GM18505 (cell line): ENCODE results near the gene BEND3.
A peak's percentile ranks its signal among the peaks of the same experiment; 100 is the strongest.

Experiments
- ATAC-seq: cut with Tn5 transposase; IDR thresholded peaks from one replicate; pipeline ENCODE4 v1.9.1; 2021; ENCODE audit not compliant: unreplicated experiment
- POLR2A ChIP-seq: IDR thresholded peaks from 4 replicates; pipeline ENCODE4 v1.6.1; 2011; ENCODE audit warnings: borderline replicate concordance; ENCODE audit not compliant: insufficient read depth, insufficient read length; ENCODE audit errors: extremely low read depth

The BEND3 gene

GRCh38 chr6:107083921-107084320, 31.4 kb downstream of the BEND3 start:
- no peak for ATAC-seq
- TF ChIP-seq POLR2A: no peak

GRCh38 chr6:107083047-107083768, 32.1 kb downstream of the BEND3 start:
- no peak for TF ChIP-seq POLR2A

GRCh38 chr6:107082045-107082444, 33.3 kb downstream of the BEND3 start:
- no peak for TF ChIP-seq POLR2A
- ATAC-seq: no peak

More at GRCh38 chr6:107083047-107083768, 32.1 kb downstream of the BEND3 start:
- ATAC-seq: peak; percentile 92

DNA sequence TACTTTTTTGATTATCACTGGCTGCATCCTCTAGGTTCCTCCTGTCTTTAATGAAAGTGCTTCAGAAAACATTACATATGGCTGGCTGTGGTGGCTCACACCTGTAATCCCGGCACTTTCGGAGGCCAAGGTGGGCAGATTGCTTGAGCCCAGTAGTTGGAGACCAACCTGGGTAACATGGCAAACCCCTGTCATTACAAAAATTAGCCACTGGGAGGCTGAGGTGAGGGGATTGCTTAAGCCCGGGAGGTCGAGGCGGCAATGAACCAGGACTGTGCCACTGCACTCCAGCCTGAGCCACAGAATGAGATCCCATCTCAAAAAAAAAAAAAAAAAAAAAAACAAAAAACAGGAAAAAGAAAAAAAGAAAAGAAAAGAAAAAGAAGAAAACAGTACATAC, 35.3 kb downstream of the BEND3 start:
- TF ChIP-seq POLR2A: no peak
- no peak for ATAC-seq

DNA sequence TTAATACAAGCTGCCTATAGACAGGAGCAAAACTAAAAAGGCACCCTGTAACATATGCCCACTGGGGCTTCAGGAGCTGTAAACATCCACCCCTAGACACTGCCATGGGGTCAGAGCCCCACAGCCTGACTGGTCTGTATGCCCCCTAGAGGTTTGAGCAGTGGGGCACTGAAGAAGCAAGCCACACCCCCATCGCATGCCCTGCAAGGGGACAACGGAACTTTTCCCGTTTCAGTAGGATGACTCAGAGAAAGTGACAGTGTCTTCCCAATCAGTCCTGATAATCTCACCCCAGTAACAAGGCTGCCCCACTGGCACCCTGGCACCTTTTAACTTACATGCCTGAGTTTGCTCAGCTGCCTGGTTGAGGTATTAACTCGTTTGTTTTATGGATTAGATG, 35.9 kb downstream of the BEND3 start:
- TF ChIP-seq POLR2A: no peak
- ATAC-seq: no peak

- no peak for TF ChIP-seq POLR2A
- no peak for ATAC-seq
Measured at GRCh38 chr6:107077710-107078109, 37.6 kb downstream of the BEND3 start.

DNA sequence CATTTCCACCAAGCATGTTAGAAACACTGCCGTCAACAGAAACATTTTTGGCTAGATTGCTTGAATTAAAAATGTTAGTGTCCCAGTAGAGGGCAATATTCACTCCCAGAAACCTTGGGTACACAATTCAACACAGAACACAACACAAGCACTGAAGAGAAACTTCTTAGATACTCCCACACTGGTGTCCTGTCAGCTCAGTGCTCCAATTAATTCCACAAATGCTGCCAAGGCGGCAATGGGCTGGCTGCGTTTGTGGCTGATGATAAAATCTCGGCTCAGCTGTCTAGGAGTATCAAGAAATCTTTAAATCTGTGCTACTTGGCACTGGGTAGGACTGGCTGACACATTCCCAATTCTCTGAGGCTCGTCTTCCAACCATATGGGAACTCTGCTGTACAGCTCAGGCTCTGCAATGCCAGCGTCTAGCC, 39.3 kb downstream of the BEND3 start:
- TF ChIP-seq POLR2A: no peak
- ATAC-seq: no peak

DNA sequence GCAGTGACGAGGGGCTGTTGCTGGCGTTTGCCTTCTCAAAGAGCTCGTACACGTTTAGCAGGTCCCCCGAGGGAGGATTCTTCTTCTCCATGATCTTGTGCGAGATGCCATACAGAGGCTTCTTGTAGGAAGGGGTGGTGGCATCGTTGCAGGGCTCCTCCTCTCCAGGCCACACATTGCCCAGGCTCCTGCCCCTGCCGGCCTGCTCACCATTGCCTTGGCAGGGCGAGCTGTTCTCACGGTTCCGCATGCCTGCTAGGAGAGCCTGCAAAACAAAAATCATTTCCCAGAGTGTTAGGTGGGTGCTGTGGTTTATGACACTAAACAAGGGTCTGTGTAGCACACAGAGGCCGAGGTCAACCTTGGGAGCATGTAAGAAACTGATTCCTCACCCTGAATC, 44.6 kb downstream of the BEND3 start:
- no peak for TF ChIP-seq POLR2A
- no peak for ATAC-seq

GRCh38 chr6:107069631-107070548, 45.4 kb downstream of the BEND3 start:
- ATAC-seq: no peak
- TF ChIP-seq POLR2A: no peak

GRCh38 chr6:107068691-107069630, 46.4 kb downstream of the BEND3 start:
- TF ChIP-seq POLR2A: no peak
- no peak for ATAC-seq

GRCh38 chr6:107066697-107067659, 48.3 kb downstream of the BEND3 start:
- no peak for ATAC-seq
- no peak for TF ChIP-seq POLR2A

- TF ChIP-seq POLR2A: no peak
- ATAC-seq: no peak
Measured at GRCh38 chr6:107064579-107065065, 50.7 kb downstream of the BEND3 start.
